Tibial artery (tissue), 4 donors: ENCODE results near the gene RIMBP2.

Experiments
- DNase-seq, 2 donors: peaks; one replicate each; pipeline ENCODE4 v3.0.0-alpha.2; 2019
- H3K27ac ChIP-seq, 2 donors: fragments of 200-600 bp; sonication (generic) in 1 of 2; 1 replicate in 1 of 2; 2 replicates in 1 of 2; pipeline ENCODE4 v1.5.1; 2018 to 2019; ENCODE audit warnings: mild to moderate bottlenecking in 1 of 2
- H3K27me3 ChIP-seq, 2 donors: fragments of 200-600 bp; sonication (generic) in 1 of 2; one replicate each; pipeline versions ENCODE4 v1.5.1 to v1.6.0; 2016 to 2019
- H3K36me3 ChIP-seq, 3 donors: fragments of 200-600 bp; sonication (generic) in 2 of 3; one replicate each; pipeline ENCODE4 v1.5.1; 2016 to 2019; ENCODE audit warnings: mild to moderate bottlenecking in 2 of 3
- H3K4me1 ChIP-seq, 4 donors: fragments of 200-600 bp; sonication (generic) in 2 of 4; 1 replicate in 3 of 4; 2 replicates in 1 of 4; pipeline ENCODE4 v1.5.1; 2016 to 2019
- H3K4me3 ChIP-seq, 2 donors: fragments of 200-600 bp; sonication (generic) in 1 of 2; 1 replicate in 1 of 2; 2 replicates in 1 of 2; pipeline ENCODE4 v1.5.1; 2018 to 2019; ENCODE audit warnings: mild to moderate bottlenecking in 2 of 2
- H3K9me3 ChIP-seq, 3 donors: fragments of 200-600 bp; sonication (generic) in 1 of 3; one replicate each; pipeline ENCODE4 v1.5.1; 2016 to 2019
- intact Hi-C: fragments of 100-400 bp; cut with DNase I; formaldehyde crosslinking; loops from one replicate; pipeline ENCODE4 v1.15.0; 2023; ENCODE audit warnings: low total_unique reads
- TF ChIP-seq, protein P1 (sequence below), 2 experiments: fragments of 200-600 bp in 1 of 2; fragments of 450-650 bp in 1 of 2; IDR thresholded peaks; one replicate each; pipeline ENCODE4 v1.5.1; 2017 to 2019; ENCODE audit warnings: antibody characterized with exemption in 2 of 2, mild to moderate bottlenecking in 1 of 2, moderate library complexity in 1 of 2

Gene RIMBP2

DNA sequence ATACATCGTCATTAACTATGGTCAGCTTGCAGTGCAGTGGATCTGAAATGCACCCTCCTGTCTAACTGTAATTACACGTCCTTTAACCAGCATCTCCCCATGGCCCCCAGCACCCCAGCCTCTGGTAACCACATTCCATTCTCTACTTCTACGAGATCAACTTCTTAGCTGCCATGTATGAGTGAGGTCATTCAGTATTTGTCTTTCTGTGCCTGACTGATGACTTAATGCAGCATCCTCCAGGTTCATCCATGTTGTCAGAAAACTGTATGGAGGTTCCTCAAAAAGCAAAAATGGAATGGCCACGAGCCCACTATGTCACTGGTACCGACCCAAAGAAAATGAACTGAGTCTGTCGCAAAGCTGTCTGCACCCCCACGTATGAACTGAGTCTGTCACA is 107.3 kb downstream of the RIMBP2 start:
- Histone ChIP-seq H3K27me3 (no peaks in the 10 kb centered on the region), H3K27ac (no peak overlapping the region), H3K4me3 (no peak overlapping the region), H3K36me3 (no peaks in the 10 kb centered on the region), H3K4me1 (no peaks in the 10 kb centered on the region), H3K9me3 (no peaks in the 10 kb centered on the region)
- TF ChIP-seq, protein P1, sequence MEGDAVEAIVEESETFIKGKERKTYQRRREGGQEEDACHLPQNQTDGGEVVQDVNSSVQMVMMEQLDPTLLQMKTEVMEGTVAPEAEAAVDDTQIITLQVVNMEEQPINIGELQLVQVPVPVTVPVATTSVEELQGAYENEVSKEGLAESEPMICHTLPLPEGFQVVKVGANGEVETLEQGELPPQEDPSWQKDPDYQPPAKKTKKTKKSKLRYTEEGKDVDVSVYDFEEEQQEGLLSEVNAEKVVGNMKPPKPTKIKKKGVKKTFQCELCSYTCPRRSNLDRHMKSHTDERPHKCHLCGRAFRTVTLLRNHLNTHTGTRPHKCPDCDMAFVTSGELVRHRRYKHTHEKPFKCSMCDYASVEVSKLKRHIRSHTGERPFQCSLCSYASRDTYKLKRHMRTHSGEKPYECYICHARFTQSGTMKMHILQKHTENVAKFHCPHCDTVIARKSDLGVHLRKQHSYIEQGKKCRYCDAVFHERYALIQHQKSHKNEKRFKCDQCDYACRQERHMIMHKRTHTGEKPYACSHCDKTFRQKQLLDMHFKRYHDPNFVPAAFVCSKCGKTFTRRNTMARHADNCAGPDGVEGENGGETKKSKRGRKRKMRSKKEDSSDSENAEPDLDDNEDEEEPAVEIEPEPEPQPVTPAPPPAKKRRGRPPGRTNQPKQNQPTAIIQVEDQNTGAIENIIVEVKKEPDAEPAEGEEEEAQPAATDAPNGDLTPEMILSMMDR (IDR thresholded peaks at IDR 0.05): no peak
- DNase-seq: no peak
- intact Hi-C loops: no loop called here

GRCh38 chr12:130608132-130608531 is 108.0 kb downstream of the RIMBP2 start:
- Histone ChIP-seq H3K4me1 (no peaks in the 10 kb centered on the region), H3K36me3 (no peaks in the 10 kb centered on the region), H3K4me3 (no peak overlapping the region), H3K27me3 (no peaks in the 10 kb centered on the region), H3K27ac (no peak overlapping the region), H3K9me3 (no peaks in the 10 kb centered on the region)
- DNase-seq: no peak
- TF ChIP-seq, protein P1 (IDR thresholded peaks at IDR 0.05): no peak
- intact Hi-C loops: no loop called here

DNA sequence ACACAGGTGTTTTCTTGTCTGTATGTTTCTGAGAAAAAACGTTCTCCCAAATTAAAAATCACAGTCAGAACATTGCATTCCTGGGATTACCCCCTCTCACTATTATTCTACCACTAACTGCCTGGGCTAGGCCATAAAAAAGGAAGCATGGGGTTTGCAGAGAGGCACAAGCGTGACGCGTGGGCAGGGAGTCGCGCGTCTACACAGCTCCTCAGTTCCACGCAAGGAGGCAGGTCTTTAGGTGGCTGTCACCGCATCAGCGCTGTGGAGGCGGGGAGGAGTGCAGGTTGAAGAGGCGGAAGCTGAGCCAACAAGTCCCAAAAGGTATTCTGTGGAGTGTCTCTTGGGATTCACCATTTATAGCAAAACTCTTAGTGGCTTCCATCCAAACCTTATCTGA is 109.9 kb downstream of the RIMBP2 start:
- H3K4me3 ChIP-seq: no peak overlapping the region
- H3K27me3 ChIP-seq: no peaks in the 10 kb centered on the region
- no peaks in the 10 kb centered on the region for H3K4me1 ChIP-seq
- TF ChIP-seq, protein P1 (IDR thresholded peaks at IDR 0.05): no peak
- H3K36me3 ChIP-seq: no peaks in the 10 kb centered on the region
- no peak overlapping the region for H3K27ac ChIP-seq
- intact Hi-C loops: no loop called here
- no peaks in the 10 kb centered on the region for H3K9me3 ChIP-seq
- DNase-seq: no peak

DNA sequence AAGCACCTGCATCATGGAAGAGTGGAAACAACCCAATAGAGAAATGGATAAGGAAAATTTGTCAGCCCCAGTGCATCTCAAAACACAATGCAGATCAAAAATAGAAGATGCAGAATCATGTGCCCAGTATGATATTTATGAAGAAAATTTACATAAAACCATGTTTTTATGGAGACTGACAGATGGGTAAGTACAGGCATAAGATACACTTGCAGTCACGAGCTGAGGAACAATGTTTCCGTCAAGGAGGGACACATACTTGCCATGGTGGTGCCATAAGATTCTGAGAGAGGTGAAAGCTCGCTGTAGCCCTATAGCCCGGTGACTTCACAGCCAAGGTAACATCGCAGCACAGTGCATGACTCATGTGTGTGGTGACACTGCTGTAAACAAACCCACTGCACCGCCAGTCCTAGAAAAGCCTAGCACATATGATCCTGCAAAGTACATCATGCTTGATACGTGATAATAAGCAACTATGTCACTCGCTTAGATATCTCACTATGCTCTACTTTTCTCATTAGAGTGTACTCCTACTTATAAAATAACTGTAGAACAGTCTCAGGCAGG is 112.6 kb downstream of the RIMBP2 start:
- intact Hi-C loops: no loop called here
- DNase-seq: no peak
- H3K4me1 ChIP-seq: no peaks in the 10 kb centered on the region
- H3K36me3 ChIP-seq: no peaks in the 10 kb centered on the region
- H3K27ac ChIP-seq: no peak overlapping the region
- no peaks in the 10 kb centered on the region for H3K27me3 ChIP-seq
- H3K9me3 ChIP-seq: no peaks in the 10 kb centered on the region
- TF ChIP-seq, protein P1 (IDR thresholded peaks at IDR 0.05): no peak
- H3K4me3 ChIP-seq: no peak overlapping the region

GRCh38 chr12:130602251-130602650 is 113.8 kb downstream of the RIMBP2 start:
- Histone ChIP-seq H3K36me3 (no peaks in the 10 kb centered on the region), H3K9me3 (no peaks in the 10 kb centered on the region), H3K4me1 (no peaks in the 10 kb centered on the region), H3K27me3 (no peaks in the 10 kb centered on the region), H3K27ac (no peak overlapping the region), H3K4me3 (no peak overlapping the region)
- DNase-seq: no peak
- intact Hi-C loops: no loop called here
- TF ChIP-seq, protein P1 (IDR thresholded peaks at IDR 0.05): no peak

- intact Hi-C loops: no loop called here
- Histone ChIP-seq H3K27ac (no peak overlapping the region), H3K4me3 (no peak overlapping the region), H3K27me3 (no peaks in the 10 kb centered on the region), H3K36me3 (no peaks in the 10 kb centered on the region), H3K4me1 (no peaks in the 10 kb centered on the region), H3K9me3 (no peaks in the 10 kb centered on the region)
- no peak for DNase-seq
- TF ChIP-seq, protein P1 (IDR thresholded peaks at IDR 0.05): no peak
Observed at GRCh38 chr12:130601327-130601726, 114.8 kb downstream of the RIMBP2 start.
